ENCODE results near the gene MAST4. TPM values are rescaled to one million over a fixed set of nuclear protein-coding genes. Genes with fewer than 3 reads are reported as not detected.

The MAST4 gene
- total RNA-seq, 4 donors from 2014 or later = 16.2 to 32.8 (median 25.0) TPM

DNA sequence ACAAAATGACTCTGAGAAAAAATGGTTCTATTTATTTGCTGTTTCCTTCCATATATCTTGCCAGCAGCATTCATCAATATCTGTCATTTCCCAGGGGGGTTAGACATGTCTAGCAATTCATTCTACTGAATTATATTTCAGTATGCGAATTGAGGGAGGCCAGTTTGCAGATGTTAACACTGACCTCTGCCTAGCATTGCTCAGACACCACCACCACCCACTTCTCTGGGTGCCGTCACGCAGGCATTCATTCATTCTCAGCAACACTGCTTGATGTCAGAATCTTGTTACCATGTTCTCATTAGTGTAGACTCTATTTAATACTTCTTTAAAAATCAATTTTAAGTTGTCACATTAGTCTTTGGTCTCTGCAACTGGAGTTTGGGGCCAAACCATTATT lies 181.7 kb downstream of the MAST4 start:
- WGBS, 2 donors (ENCODE audit: low coverage in 1 of 2) = 57 to 58% methylated on average over 3 of the region's 3 CpGs
- ATAC-seq = no peak
- no peaks in the 10 kb centered on the region for H3K36me3 ChIP-seq
- no peaks in the 10 kb centered on the region for H3K4me1 ChIP-seq
- TF ChIP-seq POLR2AphosphoS5 (IDR thresholded peaks at IDR 0.05) = no peak
- no peak for TF ChIP-seq POLR2A (IDR thresholded peaks at IDR 0.05)
- no peak for TF ChIP-seq EP300 (IDR thresholded peaks at IDR 0.05)
- TF ChIP-seq, protein P1, sequence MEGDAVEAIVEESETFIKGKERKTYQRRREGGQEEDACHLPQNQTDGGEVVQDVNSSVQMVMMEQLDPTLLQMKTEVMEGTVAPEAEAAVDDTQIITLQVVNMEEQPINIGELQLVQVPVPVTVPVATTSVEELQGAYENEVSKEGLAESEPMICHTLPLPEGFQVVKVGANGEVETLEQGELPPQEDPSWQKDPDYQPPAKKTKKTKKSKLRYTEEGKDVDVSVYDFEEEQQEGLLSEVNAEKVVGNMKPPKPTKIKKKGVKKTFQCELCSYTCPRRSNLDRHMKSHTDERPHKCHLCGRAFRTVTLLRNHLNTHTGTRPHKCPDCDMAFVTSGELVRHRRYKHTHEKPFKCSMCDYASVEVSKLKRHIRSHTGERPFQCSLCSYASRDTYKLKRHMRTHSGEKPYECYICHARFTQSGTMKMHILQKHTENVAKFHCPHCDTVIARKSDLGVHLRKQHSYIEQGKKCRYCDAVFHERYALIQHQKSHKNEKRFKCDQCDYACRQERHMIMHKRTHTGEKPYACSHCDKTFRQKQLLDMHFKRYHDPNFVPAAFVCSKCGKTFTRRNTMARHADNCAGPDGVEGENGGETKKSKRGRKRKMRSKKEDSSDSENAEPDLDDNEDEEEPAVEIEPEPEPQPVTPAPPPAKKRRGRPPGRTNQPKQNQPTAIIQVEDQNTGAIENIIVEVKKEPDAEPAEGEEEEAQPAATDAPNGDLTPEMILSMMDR (IDR thresholded peaks at IDR 0.05) = no peak
- no peak overlapping the region for H3K27ac ChIP-seq
- no peak overlapping the region for H3K4me3 ChIP-seq
- no peaks in the 10 kb centered on the region for H3K9me3 ChIP-seq
- no peaks in the 10 kb centered on the region for H3K27me3 ChIP-seq

DNA sequence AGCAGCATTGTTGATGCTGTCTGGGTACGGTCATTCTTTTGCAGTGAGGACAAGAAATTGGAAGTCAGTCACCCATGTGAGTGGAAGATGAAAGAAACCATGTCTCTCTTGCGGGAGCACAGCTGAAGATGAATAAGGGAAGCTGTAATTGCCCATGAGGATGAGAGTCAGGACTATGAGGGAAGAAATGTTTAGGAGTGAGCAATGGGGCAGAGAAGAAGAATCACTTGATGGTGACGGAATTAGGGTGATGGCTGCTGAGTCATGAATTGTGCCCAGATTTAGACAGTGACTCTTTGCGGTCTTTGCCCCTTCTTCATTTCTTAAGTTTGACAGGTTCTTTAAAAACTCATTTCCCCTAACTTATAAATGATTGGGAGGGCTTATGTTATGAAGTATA lies 183.3 kb downstream of the MAST4 start:
- no peak overlapping the region for H3K4me3 ChIP-seq
- no peaks in the 10 kb centered on the region for H3K36me3 ChIP-seq
- H3K27me3 ChIP-seq = no peaks in the 10 kb centered on the region
- ATAC-seq = no peak
- H3K27ac ChIP-seq = no peak overlapping the region
- 74 to 100% methylated on average over 1 to 3 of the region's 4 CpGs for WGBS, 2 donors (ENCODE audit: low coverage in 1 of 2)
- no peak for TF ChIP-seq POLR2AphosphoS5 (IDR thresholded peaks at IDR 0.05)
- no peak for TF ChIP-seq EP300 (IDR thresholded peaks at IDR 0.05)
- TF ChIP-seq POLR2A (IDR thresholded peaks at IDR 0.05) = no peak
- TF ChIP-seq, protein P1 (IDR thresholded peaks at IDR 0.05) = no peak
- H3K9me3 ChIP-seq = no peaks in the 10 kb centered on the region
- no peaks in the 10 kb centered on the region for H3K4me1 ChIP-seq

DNA sequence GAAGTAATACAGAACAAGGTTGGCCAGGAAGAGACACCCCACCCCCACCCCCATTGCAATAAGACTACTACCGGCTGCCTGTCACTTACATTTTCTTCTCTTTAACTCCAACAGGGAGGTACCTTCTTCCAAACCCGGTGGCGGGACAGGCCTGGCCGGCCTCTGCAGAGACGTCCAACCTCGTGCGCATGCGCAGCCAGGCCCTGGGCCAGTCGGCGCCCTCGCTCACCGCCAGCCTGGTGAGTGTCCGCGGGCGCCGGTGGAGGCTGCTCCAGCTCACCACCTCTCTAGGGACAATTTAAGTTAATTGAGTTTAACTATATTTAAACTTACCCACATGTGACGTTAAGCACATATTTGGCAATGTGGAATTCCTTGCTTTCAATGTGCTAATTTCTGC lies 192.4 kb downstream of the MAST4 start:
- H3K4me1 ChIP-seq = no peaks in the 10 kb centered on the region
- no peaks in the 10 kb centered on the region for H3K9me3 ChIP-seq
- 84 to 88% methylated on average over 9 to 11 of the region's 17 CpGs for WGBS, 2 donors (ENCODE audit: low coverage in 1 of 2)
- H3K27ac ChIP-seq = no peak overlapping the region
- H3K36me3 ChIP-seq = no peaks in the 10 kb centered on the region
- no peaks in the 10 kb centered on the region for H3K27me3 ChIP-seq
- H3K4me3 ChIP-seq = no peak overlapping the region
- ATAC-seq = no peak
- TF ChIP-seq POLR2A (IDR thresholded peaks at IDR 0.05) (no peak), EP300 (IDR thresholded peaks at IDR 0.05) (no peak), POLR2AphosphoS5 (IDR thresholded peaks at IDR 0.05) (no peak)
- TF ChIP-seq, protein P1 (IDR thresholded peaks at IDR 0.05) = no peak

DNA sequence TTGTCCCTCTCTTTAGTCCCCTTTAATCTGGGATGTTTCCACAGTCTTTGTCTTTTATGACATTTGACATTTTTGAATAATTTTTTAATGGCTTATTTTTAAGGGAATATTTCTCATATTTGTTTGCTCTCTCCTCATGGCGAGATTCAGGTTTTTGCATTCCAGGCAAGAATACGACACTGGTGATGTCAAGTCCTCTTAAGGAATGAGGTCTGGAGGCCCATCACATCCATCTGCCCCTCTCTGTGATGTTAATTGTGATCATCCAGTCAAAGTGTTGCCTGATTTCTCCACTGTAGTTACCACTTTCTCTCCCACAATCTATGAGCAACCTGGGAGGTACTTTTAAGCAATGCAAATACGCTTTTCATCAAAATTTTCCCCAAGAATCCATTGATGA lies 193.2 kb downstream of the MAST4 start:
- Histone ChIP-seq H3K36me3 (no peaks in the 10 kb centered on the region), H3K27ac (no peak overlapping the region), H3K27me3 (peaks cover 7% of the 10 kb centered on the region), H3K9me3 (no peaks in the 10 kb centered on the region), H3K4me3 (no peak overlapping the region), H3K4me1 (no peaks in the 10 kb centered on the region)
- no peak for ATAC-seq
- 91 to 92% methylated on average over 3 of the region's 3 CpGs for WGBS, 2 donors (ENCODE audit: low coverage in 1 of 2)
- TF ChIP-seq POLR2A (IDR thresholded peaks at IDR 0.05) (no peak), POLR2AphosphoS5 (IDR thresholded peaks at IDR 0.05) (no peak), EP300 (IDR thresholded peaks at IDR 0.05) (no peak)
- TF ChIP-seq, protein P1 (IDR thresholded peaks at IDR 0.05) = no peak

DNA sequence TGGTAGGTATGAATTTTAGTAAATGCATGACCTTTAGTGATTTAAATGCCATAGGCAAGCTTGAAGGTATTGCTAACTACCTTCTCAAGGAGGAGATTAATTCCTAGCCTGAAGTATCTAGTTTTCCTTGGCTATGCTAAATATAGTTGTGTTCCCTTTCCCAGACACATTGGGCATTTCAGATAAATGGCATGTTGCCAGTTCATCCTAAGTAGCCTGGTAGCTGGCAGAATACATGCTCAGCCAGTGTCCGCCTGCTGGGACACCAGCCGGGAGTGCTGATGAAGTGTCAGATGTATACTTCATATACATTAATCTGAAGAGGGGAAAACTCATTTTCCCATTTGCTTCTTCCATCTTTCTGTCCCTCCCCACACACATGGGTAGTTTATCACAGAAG lies 196.9 kb downstream of the MAST4 start:
- no peak overlapping the region for H3K4me3 ChIP-seq
- H3K4me1 ChIP-seq = no peaks in the 10 kb centered on the region
- 33% methylated on average over 1 of the region's 2 CpGs; no CpG with 5 or more reads in 1 of the 2 donors for whole genome bisulfite sequencing, 2 donors (ENCODE audit: low coverage in 1 of 2)
- H3K36me3 ChIP-seq = no peaks in the 10 kb centered on the region
- peaks cover 7% of the 10 kb centered on the region for H3K27me3 ChIP-seq
- no peak for TF ChIP-seq POLR2AphosphoS5 (IDR thresholded peaks at IDR 0.05)
- no peak for TF ChIP-seq POLR2A (IDR thresholded peaks at IDR 0.05)
- TF ChIP-seq EP300 (IDR thresholded peaks at IDR 0.05) = no peak
- TF ChIP-seq, protein P1 (IDR thresholded peaks at IDR 0.05) = no peak
- no peak overlapping the region for H3K27ac ChIP-seq
- H3K9me3 ChIP-seq = no peaks in the 10 kb centered on the region
- no peak for ATAC-seq

Data from gastroesophageal sphincter (tissue), 4 donors.